ENCODE data around the gene KDM4C. TPM values are rescaled to one million over a fixed set of nuclear protein-coding genes. Genes with fewer than 3 reads are reported as not detected.

KDM4C gene
- total RNA-seq, 1 experiment from 2014 or later = 16.8 TPM

DNA sequence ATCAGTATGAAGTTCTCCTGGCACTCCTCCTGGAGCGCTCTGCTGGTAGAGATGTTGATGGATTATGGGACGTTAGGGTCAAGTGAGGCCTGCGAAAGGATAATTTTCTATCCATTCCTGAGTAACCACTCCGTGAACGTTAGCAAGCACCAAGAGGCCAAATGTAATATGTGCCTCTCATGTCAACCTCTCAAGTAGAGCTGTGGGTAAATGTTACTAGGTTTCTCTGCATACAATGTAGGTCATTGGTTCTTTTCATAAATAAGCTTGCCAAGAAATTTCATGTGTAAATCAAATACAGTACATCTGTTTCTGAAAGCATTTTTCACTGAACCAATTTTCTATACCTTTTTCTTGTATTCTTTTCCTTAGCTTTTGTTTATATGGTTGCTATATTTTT is 126.3 kb downstream of the KDM4C start:
- H4K20me1 ChIP-seq (ENCODE audit: insufficient read depth) = no peaks in the 10 kb centered on the region; the same call in 1 of the 2 replicates
- no peak for ATAC-seq
- no peaks in the 10 kb centered on the region for H3K9me3 ChIP-seq (ENCODE audit: control insufficient read depth in 1 of 2, insufficient read depth in 1 of 2, low read depth in 1 of 2, low read length in 2 of 2)
- TF ChIP-seq JUND (IDR thresholded peaks at IDR 0.05) = no peak
- no peak for TF ChIP-seq SP1 (IDR thresholded peaks at IDR 0.05; ENCODE audit: low read depth)
- TF ChIP-seq, protein P1, sequence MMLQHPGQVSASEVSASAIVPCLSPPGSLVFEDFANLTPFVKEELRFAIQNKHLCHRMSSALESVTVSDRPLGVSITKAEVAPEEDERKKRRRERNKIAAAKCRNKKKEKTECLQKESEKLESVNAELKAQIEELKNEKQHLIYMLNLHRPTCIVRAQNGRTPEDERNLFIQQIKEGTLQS (IDR thresholded peaks at IDR 0.05) = no peak
- no peak for TF ChIP-seq POLR2AphosphoS5 (IDR thresholded peaks at IDR 0.05; ENCODE audit: low read depth, low read length)
- no peak for TF ChIP-seq EZH2phosphoT487 (IDR thresholded peaks at IDR 0.05; ENCODE audit: borderline replicate concordance)
- TF ChIP-seq, protein P2, sequence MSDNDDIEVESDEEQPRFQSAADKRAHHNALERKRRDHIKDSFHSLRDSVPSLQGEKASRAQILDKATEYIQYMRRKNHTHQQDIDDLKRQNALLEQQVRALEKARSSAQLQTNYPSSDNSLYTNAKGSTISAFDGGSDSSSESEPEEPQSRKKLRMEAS (IDR thresholded peaks at IDR 0.05) = no peak
- no peak for TF ChIP-seq FOSL1 (IDR thresholded peaks at IDR 0.05; ENCODE audit: low read depth)
- TF ChIP-seq, protein P3, sequence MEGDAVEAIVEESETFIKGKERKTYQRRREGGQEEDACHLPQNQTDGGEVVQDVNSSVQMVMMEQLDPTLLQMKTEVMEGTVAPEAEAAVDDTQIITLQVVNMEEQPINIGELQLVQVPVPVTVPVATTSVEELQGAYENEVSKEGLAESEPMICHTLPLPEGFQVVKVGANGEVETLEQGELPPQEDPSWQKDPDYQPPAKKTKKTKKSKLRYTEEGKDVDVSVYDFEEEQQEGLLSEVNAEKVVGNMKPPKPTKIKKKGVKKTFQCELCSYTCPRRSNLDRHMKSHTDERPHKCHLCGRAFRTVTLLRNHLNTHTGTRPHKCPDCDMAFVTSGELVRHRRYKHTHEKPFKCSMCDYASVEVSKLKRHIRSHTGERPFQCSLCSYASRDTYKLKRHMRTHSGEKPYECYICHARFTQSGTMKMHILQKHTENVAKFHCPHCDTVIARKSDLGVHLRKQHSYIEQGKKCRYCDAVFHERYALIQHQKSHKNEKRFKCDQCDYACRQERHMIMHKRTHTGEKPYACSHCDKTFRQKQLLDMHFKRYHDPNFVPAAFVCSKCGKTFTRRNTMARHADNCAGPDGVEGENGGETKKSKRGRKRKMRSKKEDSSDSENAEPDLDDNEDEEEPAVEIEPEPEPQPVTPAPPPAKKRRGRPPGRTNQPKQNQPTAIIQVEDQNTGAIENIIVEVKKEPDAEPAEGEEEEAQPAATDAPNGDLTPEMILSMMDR (IDR thresholded peaks at IDR 0.05 in 2 of 3, conservative IDR thresholded peaks at IDR 0.05 in 1 of 3; ENCODE audit: borderline replicate concordance in 1 of 3, insufficient read depth in 1 of 3, low read depth in 2 of 3, low read length in 2 of 3) = no peak
- TF ChIP-seq EZH2 (IDR thresholded peaks at IDR 0.05) = no peak
- TF ChIP-seq ELF1 (IDR thresholded peaks at IDR 0.05; ENCODE audit: borderline replicate concordance, low read depth) = no peak
- no peak for TF ChIP-seq CEBPB (IDR thresholded peaks at IDR 0.05; ENCODE audit: low read depth)
- TF ChIP-seq RAD21 (IDR thresholded peaks at IDR 0.05; ENCODE audit: low read depth) = no peak
- H3K4me3 ChIP-seq (replicated peaks in 1 of 2; ENCODE audit: low read depth in 1 of 2, low read length in 2 of 2) = no peak overlapping the region
- no peak overlapping the region for H2AFZ ChIP-seq (ENCODE audit: low read depth, low read length, poor library complexity, severe bottlenecking)
- no peak overlapping the region for H3K9ac ChIP-seq (ENCODE audit: low read length)
- RAD21 ChIA-PET (ENCODE audit: low non-redundant PET in 1 of 2, low total read pairs in 2 of 2, uncharacterized antibody in 2 of 2, unreplicated experiment in 2 of 2) = no interaction called here
- H3K27me3 ChIP-seq (ENCODE audit: insufficient read depth, low read length) = no peaks in the 10 kb centered on the region
- H3K36me3 ChIP-seq (ENCODE audit: control insufficient read depth in 1 of 2, insufficient read depth in 2 of 2, low read length in 2 of 2) = no peaks in the 10 kb centered on the region
- CTCF ChIA-PET = no interaction called here
- no peaks in the 10 kb centered on the region for H3K4me1 ChIP-seq (ENCODE audit: control insufficient read depth in 1 of 2, insufficient read depth in 2 of 2, low read length in 2 of 2)
- POLR2A ChIA-PET = no interaction called here
- intact Hi-C loops (cut with micrococcal nuclease) = no loop called here
- H3K27ac ChIP-seq (ENCODE audit: low read depth, low read length) = no peak overlapping the region
- BruUV-seq (replicated peaks) = no TSS peak
- no peak overlapping the region for H3K4me2 ChIP-seq (ENCODE audit: low read length)
- no peaks in the 10 kb centered on the region for H3K9me2 ChIP-seq (ENCODE audit: insufficient read depth)
- H3K79me2 ChIP-seq (ENCODE audit: insufficient read depth, low read length) = no peaks in the 10 kb centered on the region
- no peak for DNase-seq (ENCODE audit: low read depth, low spot score)
